Measurements from ENCODE around the gene ANKRD42. TPM values are rescaled to one million over a fixed set of nuclear protein-coding genes. Genes with fewer than 3 reads are reported as not detected.
"Not testable (repeated sequence)": the region's sequence is repeated elsewhere in the genome, so short reads cannot be mapped to it uniquely, and the experiment has no call there.

Gene ANKRD42
- total and polyA plus RNA-seq, 5 experiments from 2014 or later, result 3.4 to 8.3 (median 6.5) TPM

- Mint-ChIP-seq H3K27ac (no peak overlapping the region), H3K4me1 (peaks cover 0 to 2% (median 0%) of the 10 kb centered on the region in 4 donors), H3K9me3 (no peaks in the 10 kb centered on the region), H3K36me3 (peaks cover 0 to 69% (median 34%) of the 10 kb centered on the region in 3 donors), H3K4me3 (no peak overlapping the region), H3K27me3 (no peaks in the 10 kb centered on the region)
- ATAC-seq (no peak), DNase-seq (no peak)
- POLR2A ChIA-PET, result no interaction called here
Observed at GRCh38 chr11:83206221-83206620, 12.7 kb downstream of the ANKRD42 start.

DNA sequence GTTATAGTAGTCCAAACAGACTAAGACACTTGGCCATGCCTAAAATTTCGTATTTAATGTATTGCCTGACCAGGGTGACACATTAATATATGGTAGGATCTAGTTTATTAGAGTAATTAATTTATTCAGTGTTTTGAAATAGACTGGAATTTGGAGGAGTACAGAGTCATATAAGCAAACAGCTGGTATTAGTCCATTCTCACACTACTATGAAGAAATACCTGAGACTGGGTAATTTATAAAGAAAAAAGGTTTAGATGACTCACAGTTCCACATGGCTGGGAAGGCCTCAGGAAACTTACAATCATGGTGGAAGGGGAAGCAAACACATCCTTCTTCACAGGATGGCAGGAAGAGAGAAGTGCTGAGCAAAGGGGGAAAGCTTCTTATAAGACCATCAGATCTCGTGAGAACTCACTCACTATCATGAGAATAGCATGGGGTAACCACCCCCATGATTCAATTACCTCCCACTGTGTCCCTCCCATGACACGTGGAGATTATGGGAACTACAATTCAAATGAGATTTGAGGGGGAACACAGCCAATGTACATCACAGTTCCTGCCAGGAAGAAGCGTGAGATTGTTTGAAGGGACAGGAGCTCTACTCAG is 13.4 kb downstream of the ANKRD42 start:
- POLR2A ChIA-PET, H3K27ac Mint-ChIP-seq: not testable (repeated sequence)

DNA sequence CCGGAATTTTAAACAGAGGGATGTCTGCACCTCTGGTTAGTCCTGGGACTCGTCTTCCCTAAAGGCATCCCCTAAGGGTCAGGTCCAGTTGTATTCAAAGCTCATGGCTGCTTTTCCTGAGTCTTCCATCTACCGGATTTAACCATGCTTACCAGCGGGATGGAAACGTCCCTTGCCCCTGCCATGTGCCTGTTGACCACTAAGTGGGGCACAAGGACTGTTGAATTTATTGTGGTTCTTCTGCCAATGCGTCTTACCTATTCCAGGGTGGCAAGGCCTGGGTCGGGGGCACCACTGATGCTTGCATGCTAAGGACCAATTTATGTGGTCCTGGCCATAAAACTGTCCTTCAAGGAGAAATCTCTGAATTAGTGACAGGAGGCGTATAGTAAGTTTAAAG is 25.6 kb downstream of the ANKRD42 start:
- Mint-ChIP-seq H3K9me3 (no peaks in the 10 kb centered on the region), H3K4me3 (no peak overlapping the region), H3K4me1 (no peaks in the 10 kb centered on the region), H3K27ac (no peak overlapping the region), H3K36me3 (peaks cover 0 to 9% (median 4%) of the 10 kb centered on the region in 3 donors), H3K27me3 (no peaks in the 10 kb centered on the region)
- ATAC-seq, result no peak
- DNase-seq, result no peak
- POLR2A ChIA-PET, result no interaction called here

More for the DNA sequence above, 13.4 kb downstream of the ANKRD42 start:
- not testable (repeated sequence) for DNase-seq, H3K9me3 Mint-ChIP-seq, H3K4me1 Mint-ChIP-seq, ATAC-seq, H3K27me3 Mint-ChIP-seq, H3K4me3 Mint-ChIP-seq
- peaks cover 0 to 69% (median 28%) of the 10 kb centered on the region in 3 donors for H3K36me3 Mint-ChIP-seq

DNA sequence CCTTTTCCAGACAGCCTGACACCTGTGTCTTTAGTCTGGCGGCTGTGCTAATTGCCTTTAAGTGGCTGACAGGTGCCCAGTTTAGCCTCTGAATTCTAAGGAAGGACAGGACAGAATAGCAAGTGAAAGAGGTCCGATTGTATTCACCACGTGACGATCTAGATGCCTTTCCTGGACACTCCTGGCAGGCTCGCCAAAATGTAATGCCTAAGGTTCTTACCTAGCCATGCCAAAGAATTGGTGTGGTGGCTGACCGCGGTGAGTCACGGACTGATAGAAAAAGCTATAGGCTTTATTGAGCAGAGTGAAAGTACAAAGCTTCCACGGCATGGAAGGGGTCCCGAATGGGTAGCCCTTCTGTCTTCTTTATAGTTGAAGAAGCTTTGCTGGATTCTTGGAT is 26.7 kb downstream of the ANKRD42 start:
- Mint-ChIP-seq H3K27me3 (no peaks in the 10 kb centered on the region), H3K27ac (no peak overlapping the region), H3K9me3 (no peaks in the 10 kb centered on the region), H3K36me3 (peaks cover 0 to 4% (median 3%) of the 10 kb centered on the region in 3 donors), H3K4me3 (no peak overlapping the region), H3K4me1 (no peaks in the 10 kb centered on the region)
- ATAC-seq (no peak), DNase-seq (no peak)
- POLR2A ChIA-PET, result no interaction called here

- POLR2A ChIA-PET, result no interaction called here
- H3K27me3 Mint-ChIP-seq, result no peaks in the 10 kb centered on the region
- H3K4me3 Mint-ChIP-seq, result no peak overlapping the region
- no peak overlapping the region for H3K27ac Mint-ChIP-seq
- no peaks in the 10 kb centered on the region for H3K4me1 Mint-ChIP-seq
- H3K9me3 Mint-ChIP-seq, result no peaks in the 10 kb centered on the region
- ATAC-seq (no peak), DNase-seq (no peak)
- no peaks in the 10 kb centered on the region for H3K36me3 Mint-ChIP-seq
Observed at GRCh38 chr11:83221694-83222093, 28.2 kb downstream of the ANKRD42 start.

- Mint-ChIP-seq H3K4me3 (no peak overlapping the region), H3K9me3 (no peaks in the 10 kb centered on the region), H3K27me3 (no peaks in the 10 kb centered on the region), H3K36me3 (no peaks in the 10 kb centered on the region), H3K27ac (no peak overlapping the region), H3K4me1 (no peaks in the 10 kb centered on the region)
- POLR2A ChIA-PET, result no interaction called here
- ATAC-seq, result no peak
- no peak for DNase-seq
Observed at GRCh38 chr11:83222499-83222898, 29.0 kb downstream of the ANKRD42 start.

DNA sequence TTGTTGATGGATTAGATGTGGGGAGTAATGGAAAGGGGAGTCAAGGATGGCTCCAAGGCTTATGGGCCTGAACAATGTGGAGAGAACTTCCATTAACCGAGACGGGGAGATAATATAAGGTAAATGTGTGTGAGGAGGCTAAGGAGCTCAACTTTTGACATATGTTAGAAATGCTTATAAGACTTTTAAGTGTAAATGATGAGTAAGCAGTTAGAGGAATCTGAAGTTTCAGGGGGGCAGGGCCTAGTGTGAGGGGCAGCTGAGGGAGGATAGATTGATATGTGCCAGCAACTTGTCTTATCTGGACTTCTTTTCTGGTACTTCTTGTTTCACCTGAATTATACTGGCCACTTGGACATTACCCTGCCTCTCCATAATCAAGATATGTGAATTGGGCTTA is 29.9 kb downstream of the ANKRD42 start:
- POLR2A ChIA-PET, result no interaction called here
- H3K4me3 Mint-ChIP-seq, result no peak overlapping the region
- no peaks in the 10 kb centered on the region for H3K27me3 Mint-ChIP-seq
- ATAC-seq, result no peak
- H3K27ac Mint-ChIP-seq, result no peak overlapping the region
- H3K4me1 Mint-ChIP-seq, result no peaks in the 10 kb centered on the region
- no peaks in the 10 kb centered on the region for H3K9me3 Mint-ChIP-seq
- peaks cover 0 to 2% (median 0%) of the 10 kb centered on the region in 3 donors for H3K36me3 Mint-ChIP-seq
- no peak for DNase-seq

DNA sequence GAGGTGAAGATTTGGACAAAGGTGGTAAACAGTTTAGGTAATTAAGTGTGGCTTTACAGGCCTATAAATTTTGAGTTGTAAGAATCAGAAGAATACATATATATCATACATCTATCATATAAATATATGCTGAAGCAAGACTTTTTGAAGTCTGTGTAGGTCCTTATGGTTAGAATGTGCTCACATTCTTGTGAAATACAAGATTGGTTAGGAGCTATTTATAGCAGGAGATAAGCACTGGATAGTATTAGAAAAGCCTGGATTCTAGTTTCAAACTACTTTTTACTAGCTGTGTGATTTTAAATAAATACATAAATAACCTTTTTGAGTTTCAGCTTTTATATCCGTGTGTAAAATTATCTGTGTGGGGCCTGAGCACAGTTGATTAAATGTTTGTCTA is 42.3 kb downstream of the ANKRD42 start:
- POLR2A ChIA-PET, result no interaction called here

GRCh38 chr11:83238111-83238510 is 44.6 kb downstream of the ANKRD42 start:
- H3K4me3 Mint-ChIP-seq, result no peak overlapping the region
- no peak overlapping the region for H3K27ac Mint-ChIP-seq
- ATAC-seq (no peak), DNase-seq (no peak)
- H3K27me3 Mint-ChIP-seq, result peaks cover 0 to 3% (median 0%) of the 10 kb centered on the region in 5 donors
- H3K4me1 Mint-ChIP-seq, result peaks cover 0 to 2% (median 0%) of the 10 kb centered on the region in 4 donors
- peaks cover 0 to 25% (median 12%) of the 10 kb centered on the region in 3 donors for H3K36me3 Mint-ChIP-seq
- POLR2A ChIA-PET, result no interaction called here
- H3K9me3 Mint-ChIP-seq, result peaks cover 0 to 5% (median 0%) of the 10 kb centered on the region in 9 donors

More for the DNA sequence above, 42.3 kb downstream of the ANKRD42 start:
- ATAC-seq (no peak), DNase-seq (no peak)
- peaks cover 0 to 5% (median 0%) of the 10 kb centered on the region in 9 donors for H3K9me3 Mint-ChIP-seq
- H3K27ac Mint-ChIP-seq, result peak overlapping the region in 1 of 10 donors; percentile 32
- peaks cover 0 to 31% (median 12%) of the 10 kb centered on the region in 3 donors for H3K36me3 Mint-ChIP-seq
- peaks cover 0 to 2% (median 0%) of the 10 kb centered on the region in 4 donors for H3K4me1 Mint-ChIP-seq
- peaks cover 0 to 3% (median 0%) of the 10 kb centered on the region in 5 donors for H3K27me3 Mint-ChIP-seq
- no peak overlapping the region for H3K4me3 Mint-ChIP-seq

DNA sequence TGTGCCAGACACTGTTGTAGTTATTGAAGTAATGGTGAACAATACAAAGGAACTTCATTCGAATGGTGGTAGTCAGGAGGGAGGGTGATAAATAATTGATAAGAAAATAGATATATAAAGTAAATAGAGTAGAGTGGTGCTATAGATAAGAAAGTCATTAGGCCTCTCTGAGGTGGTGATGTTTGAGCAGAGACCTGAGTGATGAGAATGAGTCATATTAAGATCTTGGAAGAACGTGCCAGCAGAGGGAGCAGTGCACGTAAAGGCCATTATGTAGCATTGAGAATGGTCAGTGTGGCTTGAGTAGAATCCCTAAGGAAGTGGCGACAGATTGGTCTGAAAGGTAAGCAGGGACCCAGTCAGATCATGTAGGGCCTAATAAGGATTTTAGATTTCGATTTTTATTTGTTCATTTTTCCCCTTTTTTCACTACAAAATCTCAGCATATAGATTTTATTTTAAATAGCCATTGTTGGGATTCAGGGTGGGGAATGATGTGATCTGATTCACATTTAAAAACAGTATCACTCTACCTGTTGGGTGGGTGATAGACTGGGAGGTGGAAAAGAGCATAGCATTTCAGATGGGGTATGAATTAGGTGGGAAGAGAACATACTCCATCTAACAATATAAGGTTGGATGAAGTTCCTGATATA is 47.9 kb downstream of the ANKRD42 start:
- peaks cover 0 to 1% (median 0%) of the 10 kb centered on the region in 4 donors for H3K4me1 Mint-ChIP-seq
- H3K27ac Mint-ChIP-seq, result no peak overlapping the region
- DNase-seq, result no peak
- H3K9me3 Mint-ChIP-seq, result peaks cover 0 to 5% (median 0%) of the 10 kb centered on the region in 9 donors
- no peak for ATAC-seq
- no peaks in the 10 kb centered on the region for H3K27me3 Mint-ChIP-seq
- no peak overlapping the region for H3K4me3 Mint-ChIP-seq
- peaks cover 0 to 22% (median 14%) of the 10 kb centered on the region in 3 donors for H3K36me3 Mint-ChIP-seq
- POLR2A ChIA-PET, result no interaction called here

DNA sequence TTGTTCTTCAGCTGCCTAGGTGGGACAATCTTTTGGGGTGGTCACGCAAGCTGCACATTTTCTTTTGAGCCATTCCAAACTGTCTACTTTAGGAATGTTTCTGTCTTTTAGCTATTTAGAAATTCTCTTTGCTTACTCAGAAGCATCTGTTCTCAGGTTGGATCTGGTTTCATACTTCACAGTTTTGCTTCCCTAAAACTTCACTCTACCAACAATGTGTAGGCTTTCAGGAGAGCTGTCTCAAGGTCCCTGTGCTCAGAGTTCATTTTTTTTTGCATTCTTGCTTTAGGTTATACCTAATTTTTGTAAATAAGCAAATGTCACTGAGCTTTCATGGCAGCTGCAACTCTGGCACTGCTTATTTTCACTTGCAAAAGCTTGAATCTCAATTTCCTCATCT is 55.9 kb downstream of the ANKRD42 start:
- H3K4me3 Mint-ChIP-seq, result no peak overlapping the region
- no peak overlapping the region for H3K27ac Mint-ChIP-seq
- peaks cover 0 to 5% (median 2%) of the 10 kb centered on the region in 4 donors for H3K4me1 Mint-ChIP-seq
- no peak for ATAC-seq
- POLR2A ChIA-PET, result interaction anchor here (0.8 to 1.6 kb wide), 6 partner anchors 33 to 382 kb away, joined by 3 to 6 read pairs (median 4); partner anchors contain the start of genes CCDC90B, DDIAS and PCF11
- no peaks in the 10 kb centered on the region for H3K9me3 Mint-ChIP-seq
- H3K36me3 Mint-ChIP-seq, result peaks cover 0 to 16% (median 6%) of the 10 kb centered on the region in 3 donors
- DNase-seq, result no peak
- H3K27me3 Mint-ChIP-seq, result no peaks in the 10 kb centered on the region

DNA sequence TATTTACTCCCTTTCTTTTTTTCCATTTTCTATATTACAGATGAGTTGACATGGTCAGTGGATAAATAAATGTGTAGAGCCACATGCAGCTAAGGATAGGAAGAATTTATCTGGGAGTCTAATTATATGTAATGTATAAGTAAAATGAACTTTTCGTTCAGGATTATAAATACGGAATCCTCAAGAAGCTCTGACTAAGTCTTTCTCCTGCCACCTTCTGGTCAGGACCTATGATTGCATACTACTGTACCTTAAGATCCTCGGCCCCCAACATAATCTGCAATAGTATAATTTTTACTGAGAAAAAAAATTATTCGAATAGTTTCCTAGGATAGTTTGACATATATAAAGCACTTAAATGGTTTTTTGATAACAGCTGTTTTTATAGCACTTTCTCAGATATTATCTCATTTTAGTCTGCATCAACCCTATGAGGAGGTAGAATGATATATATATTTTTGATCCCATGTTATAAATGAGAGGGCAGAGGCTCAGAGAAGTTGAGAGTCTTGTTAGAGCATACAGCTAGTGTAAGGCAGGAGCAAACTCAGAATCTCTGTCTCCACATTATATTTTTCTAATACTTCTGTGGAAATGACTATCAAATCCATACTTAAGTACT is 56.6 kb downstream of the ANKRD42 start:
- peaks cover 0 to 5% (median 2%) of the 10 kb centered on the region in 4 donors for H3K4me1 Mint-ChIP-seq
- POLR2A ChIA-PET, result interaction anchor here (0.7 to 1.6 kb wide), 7 partner anchors 32 to 382 kb away, joined by 3 to 6 read pairs (median 4); partner anchors contain the start of genes CCDC90B, DDIAS and PCF11
- peaks cover 0 to 16% (median 6%) of the 10 kb centered on the region in 3 donors for H3K36me3 Mint-ChIP-seq
- ATAC-seq (peak; percentile 65 to 81), DNase-seq (peak in 5 of 10 donors; percentile 10 to 43 (median 32))
- no peaks in the 10 kb centered on the region for H3K27me3 Mint-ChIP-seq
- no peak overlapping the region for H3K27ac Mint-ChIP-seq
- no peak overlapping the region for H3K4me3 Mint-ChIP-seq
- no peaks in the 10 kb centered on the region for H3K9me3 Mint-ChIP-seq

DNA sequence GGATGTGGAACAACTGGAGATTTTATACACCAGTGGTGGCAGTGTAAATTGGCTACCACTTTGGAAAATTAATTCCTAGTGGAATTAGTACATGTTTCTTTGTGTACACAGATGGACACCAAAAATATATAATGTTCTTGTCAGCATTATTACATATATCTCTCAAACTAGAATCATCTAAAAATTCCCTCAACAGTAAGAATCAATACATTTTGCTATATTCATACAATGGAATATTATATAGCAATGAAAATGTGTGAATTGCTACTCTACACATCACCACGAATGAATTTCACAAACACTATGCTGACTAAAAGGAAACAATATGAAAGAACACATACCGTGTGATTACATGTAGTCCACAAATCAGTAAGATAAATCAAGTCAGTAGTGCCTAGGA is 58.8 kb downstream of the ANKRD42 start:
- H3K4me1 Mint-ChIP-seq, result peaks cover 0 to 5% (median under 1%) of the 10 kb centered on the region in 4 donors
- DNase-seq (no peak), ATAC-seq (no peak)
- POLR2A ChIA-PET, result no interaction called here
- H3K27ac Mint-ChIP-seq, result no peak overlapping the region
- no peak overlapping the region for H3K4me3 Mint-ChIP-seq
- peaks cover 0 to 22% (median 6%) of the 10 kb centered on the region in 3 donors for H3K36me3 Mint-ChIP-seq
- H3K27me3 Mint-ChIP-seq, result no peaks in the 10 kb centered on the region
- no peaks in the 10 kb centered on the region for H3K9me3 Mint-ChIP-seq

Data from naive thymus-derived CD8-positive, alpha-beta T cell (primary cell).